Measurements from ENCODE around the gene MYL12B.
"Not testable (repeated sequence)": the region's sequence is repeated elsewhere in the genome, so short reads cannot be mapped to it uniquely, and the experiment has no call there.

Gene MYL12B

DNA sequence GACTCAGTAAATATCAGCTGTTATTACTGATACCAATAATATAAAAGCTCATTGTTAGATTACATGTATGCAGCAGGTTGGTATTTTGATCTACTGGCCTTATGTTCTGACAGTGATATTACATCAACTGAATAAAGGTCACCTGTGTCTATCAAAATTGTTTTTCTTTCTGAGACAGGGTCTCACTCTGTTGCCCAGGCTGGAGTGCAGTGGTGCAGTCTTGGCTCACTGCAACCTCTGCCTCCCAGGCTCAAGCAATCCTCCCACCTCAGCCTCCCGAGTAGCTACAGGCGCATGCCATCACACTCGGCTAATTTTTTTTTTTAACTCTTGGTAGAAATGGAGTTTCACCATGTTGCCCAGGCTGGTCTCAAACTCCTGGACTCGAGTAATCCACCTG is 41.1 kb upstream of the MYL12B start:
- H3K4me3 ChIP-seq (ENCODE audit: low read length in 2 of 2); H3K27ac ChIP-seq (ENCODE audit: low read depth in 2 of 2, low read length in 2 of 2); H3K9ac ChIP-seq (ENCODE audit: low read depth in 1 of 2, low read length in 2 of 2); H3K9me3 ChIP-seq (ENCODE audit: control insufficient read depth in 2 of 2, low read length in 2 of 2); H3K36me3 ChIP-seq (ENCODE audit: control insufficient read depth in 2 of 2, insufficient read depth in 2 of 2, low read length in 2 of 2); H3K27me3 ChIP-seq (ENCODE audit: control insufficient read depth in 2 of 2, insufficient read depth in 2 of 2, low read length in 2 of 2): not testable (repeated sequence)
- H3K4me1 ChIP-seq (ENCODE audit: control insufficient read depth in 2 of 2, insufficient read depth in 2 of 2, low read length in 2 of 2): peaks cover 10 to 19% of the 10 kb centered on the region in 2 donors

DNA sequence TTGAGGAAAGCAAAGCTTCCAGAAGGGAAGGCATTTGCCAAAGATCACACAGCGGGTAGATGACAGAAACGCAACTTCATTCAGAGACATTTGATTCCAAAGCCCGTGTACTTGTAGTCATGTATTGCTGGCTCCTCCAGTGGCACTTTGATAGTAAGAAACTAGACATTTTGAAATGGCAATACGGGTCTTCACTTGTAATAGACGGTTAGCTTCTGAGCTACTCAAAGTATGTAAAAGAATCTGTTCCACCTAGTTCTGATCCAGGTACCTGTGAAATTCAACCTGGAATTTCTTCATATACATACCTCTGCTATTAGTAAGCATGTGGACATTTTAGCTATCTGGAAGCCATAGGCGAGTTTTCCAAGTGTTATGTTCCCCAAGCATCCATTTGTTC is 40.4 kb upstream of the MYL12B start:
- Histone ChIP-seq H3K4me1 (ENCODE audit: control insufficient read depth in 2 of 2, insufficient read depth in 2 of 2, low read length in 2 of 2) (peaks cover 10 to 17% of the 10 kb centered on the region in 2 donors), H3K27me3 (ENCODE audit: control insufficient read depth in 2 of 2, insufficient read depth in 2 of 2, low read length in 2 of 2) (no peaks in the 10 kb centered on the region), H3K27ac (ENCODE audit: low read depth in 2 of 2, low read length in 2 of 2) (no peak overlapping the region), H3K4me3 (ENCODE audit: low read length in 2 of 2) (no peak overlapping the region), H3K9me3 (ENCODE audit: control insufficient read depth in 2 of 2, low read length in 2 of 2) (no peaks in the 10 kb centered on the region), H3K36me3 (ENCODE audit: control insufficient read depth in 2 of 2, insufficient read depth in 2 of 2, low read length in 2 of 2) (no peaks in the 10 kb centered on the region), H3K9ac (ENCODE audit: low read depth in 1 of 2, low read length in 2 of 2) (no peak overlapping the region)

DNA sequence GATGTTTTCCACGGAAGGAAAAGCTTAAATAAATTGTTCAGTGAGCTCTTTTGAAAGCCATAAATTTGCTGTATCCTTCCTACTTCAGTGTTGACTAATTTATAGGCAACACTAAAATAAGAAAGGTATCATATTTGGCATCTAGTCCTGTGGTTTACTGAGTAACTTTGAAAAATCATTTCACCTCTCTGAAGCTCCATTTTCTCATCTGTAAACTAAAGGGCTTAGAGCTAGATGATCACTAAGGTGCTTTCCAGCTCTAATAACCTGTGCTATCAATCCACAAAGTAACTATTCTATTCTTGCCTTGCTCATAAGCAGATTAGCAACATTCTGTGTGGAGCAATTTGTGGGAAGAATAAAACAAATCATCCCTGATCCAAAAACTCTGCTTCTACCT is 38.6 kb upstream of the MYL12B start:
- no peaks in the 10 kb centered on the region for H3K27me3 ChIP-seq (ENCODE audit: control insufficient read depth in 2 of 2, insufficient read depth in 2 of 2, low read length in 2 of 2)
- H3K4me3 ChIP-seq (ENCODE audit: low read length in 2 of 2): no peak overlapping the region
- H3K9ac ChIP-seq (ENCODE audit: low read depth in 1 of 2, low read length in 2 of 2): no peak overlapping the region
- no peak overlapping the region for H3K27ac ChIP-seq (ENCODE audit: low read depth in 2 of 2, low read length in 2 of 2)
- H3K36me3 ChIP-seq (ENCODE audit: control insufficient read depth in 2 of 2, insufficient read depth in 2 of 2, low read length in 2 of 2): no peaks in the 10 kb centered on the region
- H3K4me1 ChIP-seq (ENCODE audit: control insufficient read depth in 2 of 2, insufficient read depth in 2 of 2, low read length in 2 of 2): peaks cover 1 to 5% of the 10 kb centered on the region in 2 donors
- H3K9me3 ChIP-seq (ENCODE audit: control insufficient read depth in 2 of 2, low read length in 2 of 2): no peaks in the 10 kb centered on the region

DNA sequence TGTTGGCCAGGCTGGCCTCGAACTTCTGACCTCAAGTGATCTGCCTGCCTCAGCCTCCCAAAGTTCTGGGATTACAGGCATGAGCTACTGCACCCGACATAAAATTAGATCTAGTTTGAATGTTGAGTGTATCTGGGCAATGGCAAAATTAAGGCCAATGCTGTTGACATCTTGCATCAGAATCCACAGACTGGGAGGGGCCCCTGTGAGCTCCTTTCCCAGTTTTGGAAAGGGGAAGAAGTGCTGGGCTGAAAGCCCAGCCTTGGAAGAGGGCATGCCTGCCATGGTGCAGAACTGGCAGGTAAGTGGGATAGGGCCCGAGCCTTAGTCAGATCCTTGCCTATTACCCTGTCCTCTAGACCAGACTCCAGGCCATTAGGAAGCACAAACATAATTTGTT is 37.7 kb upstream of the MYL12B start:
- no peak overlapping the region for H3K4me3 ChIP-seq (ENCODE audit: low read length in 2 of 2)
- no peaks in the 10 kb centered on the region for H3K27me3 ChIP-seq (ENCODE audit: control insufficient read depth in 2 of 2, insufficient read depth in 2 of 2, low read length in 2 of 2)
- no peaks in the 10 kb centered on the region for H3K9me3 ChIP-seq (ENCODE audit: control insufficient read depth in 2 of 2, low read length in 2 of 2)
- H3K9ac ChIP-seq (ENCODE audit: low read depth in 1 of 2, low read length in 2 of 2): no peak overlapping the region
- peaks cover 0 to 3% of the 10 kb centered on the region in 2 donors for H3K4me1 ChIP-seq (ENCODE audit: control insufficient read depth in 2 of 2, insufficient read depth in 2 of 2, low read length in 2 of 2)
- no peak overlapping the region for H3K27ac ChIP-seq (ENCODE audit: low read depth in 2 of 2, low read length in 2 of 2)
- no peaks in the 10 kb centered on the region for H3K36me3 ChIP-seq (ENCODE audit: control insufficient read depth in 2 of 2, insufficient read depth in 2 of 2, low read length in 2 of 2)

DNA sequence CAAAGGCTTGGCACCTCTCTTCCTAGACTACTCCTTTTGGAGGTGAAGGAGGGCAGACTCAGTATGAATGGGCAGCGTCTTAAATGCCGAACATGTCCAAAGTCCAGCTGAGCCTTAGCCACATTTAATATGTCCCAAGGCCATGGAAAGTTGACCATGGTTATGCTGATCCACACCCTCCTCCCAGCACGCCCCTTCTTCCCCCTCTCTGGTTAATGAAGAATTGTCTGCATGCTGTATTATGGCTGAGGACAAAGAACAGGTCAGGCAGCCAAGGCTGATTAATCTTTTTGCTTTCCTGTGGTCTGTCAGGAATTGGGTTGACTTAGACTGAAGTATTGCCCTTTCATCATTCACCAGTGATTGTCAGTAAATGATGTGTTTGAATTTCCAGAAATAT is 36.3 kb upstream of the MYL12B start:
- H3K27me3 ChIP-seq (ENCODE audit: control insufficient read depth in 2 of 2, insufficient read depth in 2 of 2, low read length in 2 of 2): no peaks in the 10 kb centered on the region
- no peak overlapping the region for H3K9ac ChIP-seq (ENCODE audit: low read depth in 1 of 2, low read length in 2 of 2)
- no peak overlapping the region for H3K4me3 ChIP-seq (ENCODE audit: low read length in 2 of 2)
- peaks cover 0 to 3% of the 10 kb centered on the region in 2 donors for H3K4me1 ChIP-seq (ENCODE audit: control insufficient read depth in 2 of 2, insufficient read depth in 2 of 2, low read length in 2 of 2)
- H3K9me3 ChIP-seq (ENCODE audit: control insufficient read depth in 2 of 2, low read length in 2 of 2): no peaks in the 10 kb centered on the region
- no peaks in the 10 kb centered on the region for H3K36me3 ChIP-seq (ENCODE audit: control insufficient read depth in 2 of 2, insufficient read depth in 2 of 2, low read length in 2 of 2)
- no peak overlapping the region for H3K27ac ChIP-seq (ENCODE audit: low read depth in 2 of 2, low read length in 2 of 2)

DNA sequence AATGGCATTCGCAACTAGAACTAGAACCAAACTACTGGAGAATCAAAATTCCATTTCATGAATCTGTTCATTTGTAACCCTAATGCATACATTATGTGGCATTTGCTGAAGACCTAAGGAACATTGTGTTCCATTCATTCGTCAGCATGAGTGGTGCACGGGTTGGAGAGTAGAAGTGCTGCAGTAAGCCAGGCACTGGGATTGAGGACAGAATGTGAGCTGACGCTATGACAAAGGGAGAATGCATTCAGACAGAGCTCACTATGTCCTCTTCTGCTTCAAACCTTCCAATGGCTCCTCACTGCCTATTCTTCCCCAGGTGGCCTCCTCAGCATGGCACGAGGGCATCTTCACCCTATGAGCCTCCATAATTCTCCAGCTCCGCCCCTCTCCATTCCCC is 35.9 kb upstream of the MYL12B start:
- H3K36me3 ChIP-seq (ENCODE audit: control insufficient read depth in 2 of 2, insufficient read depth in 2 of 2, low read length in 2 of 2): no peaks in the 10 kb centered on the region
- no peak overlapping the region for H3K9ac ChIP-seq (ENCODE audit: low read depth in 1 of 2, low read length in 2 of 2)
- H3K4me1 ChIP-seq (ENCODE audit: control insufficient read depth in 2 of 2, insufficient read depth in 2 of 2, low read length in 2 of 2): peaks cover 0 to 3% of the 10 kb centered on the region in 2 donors
- no peaks in the 10 kb centered on the region for H3K27me3 ChIP-seq (ENCODE audit: control insufficient read depth in 2 of 2, insufficient read depth in 2 of 2, low read length in 2 of 2)
- no peaks in the 10 kb centered on the region for H3K9me3 ChIP-seq (ENCODE audit: control insufficient read depth in 2 of 2, low read length in 2 of 2)
- no peak overlapping the region for H3K4me3 ChIP-seq (ENCODE audit: low read length in 2 of 2)
- H3K27ac ChIP-seq (ENCODE audit: low read depth in 2 of 2, low read length in 2 of 2): no peak overlapping the region

DNA sequence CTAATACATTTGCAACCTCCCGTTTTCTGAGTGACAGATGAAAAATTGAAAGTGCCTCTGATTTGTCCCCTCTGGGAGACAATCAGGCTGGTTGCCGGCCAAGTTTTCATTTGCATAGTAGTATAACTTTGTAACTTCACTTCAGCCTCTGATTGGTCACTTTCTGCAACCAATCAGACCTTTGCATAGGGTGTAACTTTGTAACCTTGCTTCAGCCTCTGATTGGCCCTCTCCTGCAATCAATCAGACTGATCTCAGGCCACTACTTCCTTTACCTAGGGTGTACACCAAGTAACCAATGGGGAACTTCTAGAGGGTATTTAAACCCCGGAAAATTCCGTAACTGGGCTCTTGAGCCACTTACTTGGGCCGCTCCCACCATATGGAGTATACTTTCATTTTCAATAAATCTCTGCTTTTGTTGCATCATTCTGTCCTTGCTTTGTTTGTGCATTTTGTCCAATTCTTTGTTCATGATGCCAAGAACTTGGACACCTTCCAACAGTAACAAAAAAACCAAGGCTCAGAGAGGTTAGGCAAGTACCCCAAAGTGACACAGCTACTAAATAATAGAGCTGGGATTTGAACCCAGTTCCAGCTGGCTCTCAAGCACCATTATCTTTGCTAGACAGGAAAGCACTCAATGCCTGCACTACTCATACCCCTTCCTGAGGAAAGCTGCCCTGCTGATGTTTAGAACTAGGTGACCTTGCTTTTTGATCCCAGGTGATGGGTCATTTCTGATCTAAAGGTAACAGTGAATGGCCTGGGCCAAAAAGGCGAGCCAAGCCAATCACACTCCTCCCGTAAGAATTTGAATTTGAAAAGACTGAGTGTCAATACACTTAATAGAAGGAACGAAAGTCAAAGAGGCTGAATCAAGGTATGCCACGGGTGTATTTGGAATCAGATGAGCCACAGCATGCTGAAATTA is 31.3 kb upstream of the MYL12B start:
- no peak overlapping the region for H3K27ac ChIP-seq (ENCODE audit: low read depth in 2 of 2, low read length in 2 of 2)
- no peaks in the 10 kb centered on the region for H3K9me3 ChIP-seq (ENCODE audit: control insufficient read depth in 2 of 2, low read length in 2 of 2)
- H3K9ac ChIP-seq (ENCODE audit: low read depth in 1 of 2, low read length in 2 of 2): no peak overlapping the region
- no peaks in the 10 kb centered on the region for H3K27me3 ChIP-seq (ENCODE audit: control insufficient read depth in 2 of 2, insufficient read depth in 2 of 2, low read length in 2 of 2)
- no peaks in the 10 kb centered on the region for H3K36me3 ChIP-seq (ENCODE audit: control insufficient read depth in 2 of 2, insufficient read depth in 2 of 2, low read length in 2 of 2)
- H3K4me3 ChIP-seq (ENCODE audit: low read length in 2 of 2): no peak overlapping the region
- H3K4me1 ChIP-seq (ENCODE audit: control insufficient read depth in 2 of 2, insufficient read depth in 2 of 2, low read length in 2 of 2): peaks cover 0 to 5% of the 10 kb centered on the region in 2 donors

DNA sequence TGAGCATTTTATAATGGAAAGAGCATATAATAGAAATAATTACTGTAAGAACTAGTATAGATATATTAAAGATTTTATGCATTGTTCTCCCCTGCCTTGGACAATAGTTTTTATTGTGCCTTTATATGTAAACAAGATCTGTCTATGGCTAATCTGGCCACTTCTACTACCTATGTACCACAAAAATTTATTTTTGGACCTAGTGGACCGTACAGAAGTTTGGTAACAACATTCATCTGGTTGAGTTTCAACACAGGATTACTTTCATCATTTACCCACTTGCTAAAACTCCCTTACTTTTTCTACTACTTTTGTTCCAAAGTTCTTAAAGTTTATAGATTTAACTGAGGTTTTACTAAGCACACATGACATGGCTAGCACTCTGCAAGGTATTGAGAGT is 28.9 kb upstream of the MYL12B start:
- Histone ChIP-seq H3K27me3 (ENCODE audit: control insufficient read depth in 2 of 2, insufficient read depth in 2 of 2, low read length in 2 of 2) (no peaks in the 10 kb centered on the region), H3K4me1 (ENCODE audit: control insufficient read depth in 2 of 2, insufficient read depth in 2 of 2, low read length in 2 of 2) (peaks cover 0 to 5% of the 10 kb centered on the region in 2 donors), H3K9ac (ENCODE audit: low read depth in 1 of 2, low read length in 2 of 2) (no peak overlapping the region), H3K36me3 (ENCODE audit: control insufficient read depth in 2 of 2, insufficient read depth in 2 of 2, low read length in 2 of 2) (no peaks in the 10 kb centered on the region), H3K9me3 (ENCODE audit: control insufficient read depth in 2 of 2, low read length in 2 of 2) (no peaks in the 10 kb centered on the region), H3K4me3 (ENCODE audit: low read length in 2 of 2) (no peak overlapping the region), H3K27ac (ENCODE audit: low read depth in 2 of 2, low read length in 2 of 2) (no peak overlapping the region)

DNA sequence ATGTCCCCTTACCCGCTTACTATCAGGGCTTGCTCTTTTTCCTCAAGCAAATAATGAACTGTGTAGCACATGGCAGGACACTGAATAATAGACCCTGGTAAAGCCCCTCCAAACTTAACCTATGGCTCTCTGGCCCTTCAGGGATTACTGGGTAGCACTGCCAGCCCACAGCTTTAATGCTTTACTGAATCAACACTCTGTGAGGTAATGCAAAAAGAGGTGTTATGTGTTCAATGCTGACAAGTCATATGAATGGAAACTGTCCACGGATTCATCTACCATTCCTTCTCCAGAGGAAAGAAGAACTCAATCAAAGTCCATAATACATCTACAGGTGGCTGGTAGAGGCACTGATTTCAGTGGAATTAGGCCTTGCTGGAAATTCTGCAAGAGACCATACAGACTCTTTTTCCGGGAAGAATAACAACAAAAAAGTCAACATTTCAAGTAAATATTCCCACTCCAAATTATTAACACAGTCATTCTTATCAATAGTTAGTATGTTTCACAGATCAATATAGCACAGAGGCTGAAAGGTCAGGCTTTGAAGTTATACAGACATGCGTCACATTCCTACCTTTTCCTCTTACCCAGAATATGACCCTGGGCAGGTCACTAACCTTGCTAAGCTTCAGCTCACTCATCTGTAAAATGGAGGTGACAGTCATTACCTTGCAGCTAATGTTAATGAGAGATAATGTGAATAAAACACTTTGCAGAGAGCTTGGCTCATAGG is 28.3 kb upstream of the MYL12B start:
- Histone ChIP-seq H3K27me3 (ENCODE audit: control insufficient read depth in 2 of 2, insufficient read depth in 2 of 2, low read length in 2 of 2) (no peaks in the 10 kb centered on the region), H3K36me3 (ENCODE audit: control insufficient read depth in 2 of 2, insufficient read depth in 2 of 2, low read length in 2 of 2) (no peaks in the 10 kb centered on the region), H3K4me1 (ENCODE audit: control insufficient read depth in 2 of 2, insufficient read depth in 2 of 2, low read length in 2 of 2) (peaks cover 0 to 5% of the 10 kb centered on the region in 2 donors), H3K9ac (ENCODE audit: low read depth in 1 of 2, low read length in 2 of 2) (no peak overlapping the region), H3K27ac (ENCODE audit: low read depth in 2 of 2, low read length in 2 of 2) (no peak overlapping the region), H3K9me3 (ENCODE audit: control insufficient read depth in 2 of 2, low read length in 2 of 2) (no peaks in the 10 kb centered on the region), H3K4me3 (ENCODE audit: low read length in 2 of 2) (no peak overlapping the region)

DNA sequence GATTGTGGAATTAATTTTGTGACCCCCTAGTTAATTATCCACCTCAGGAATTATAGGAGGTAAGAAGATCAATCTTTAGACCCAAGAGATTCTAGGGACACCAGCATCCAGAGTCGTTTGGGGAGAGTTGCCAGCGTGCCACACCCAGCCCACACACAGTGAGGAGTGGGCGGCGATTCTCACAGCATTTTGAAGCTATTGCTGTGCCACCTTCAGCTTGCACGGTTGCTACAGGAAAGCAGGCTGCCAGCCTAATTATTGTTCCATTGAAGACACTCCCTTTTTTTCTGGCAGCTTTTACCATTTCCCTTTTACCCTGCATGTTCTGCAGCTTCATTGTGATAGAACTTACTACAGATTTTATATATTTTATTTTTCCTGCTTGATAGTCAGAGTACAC is 27.5 kb upstream of the MYL12B start:
- H3K9me3 ChIP-seq (ENCODE audit: control insufficient read depth in 2 of 2, low read length in 2 of 2): no peaks in the 10 kb centered on the region
- no peaks in the 10 kb centered on the region for H3K36me3 ChIP-seq (ENCODE audit: control insufficient read depth in 2 of 2, insufficient read depth in 2 of 2, low read length in 2 of 2)
- no peaks in the 10 kb centered on the region for H3K27me3 ChIP-seq (ENCODE audit: control insufficient read depth in 2 of 2, insufficient read depth in 2 of 2, low read length in 2 of 2)
- H3K4me3 ChIP-seq (ENCODE audit: low read length in 2 of 2): no peak overlapping the region
- H3K27ac ChIP-seq (ENCODE audit: low read depth in 2 of 2, low read length in 2 of 2): no peak overlapping the region
- no peak overlapping the region for H3K9ac ChIP-seq (ENCODE audit: low read depth in 1 of 2, low read length in 2 of 2)
- H3K4me1 ChIP-seq (ENCODE audit: control insufficient read depth in 2 of 2, insufficient read depth in 2 of 2, low read length in 2 of 2): peaks cover 0 to 5% of the 10 kb centered on the region in 2 donors

Data from mucosa of rectum (tissue), 2 donors.